Measurements from ENCODE around the gene RABGGTA.

The RABGGTA gene

GRCh38 chr14:24278424-24278823 lies 7.0 kb upstream of the RABGGTA start:
- DNase-seq = no peak

GRCh38 chr14:24277606-24278321 lies 6.4 kb upstream of the RABGGTA start:
- no peak for DNase-seq

- DNase-seq = no peak
Observed at GRCh38 chr14:24277071-24277470, 5.7 kb upstream of the RABGGTA start.

GRCh38 chr14:24274101-24274543 lies 2.7 kb upstream of the RABGGTA start:
- no peak for DNase-seq

- no peak for DNase-seq
Observed at GRCh38 chr14:24273422-24273998, 2.1 kb upstream of the RABGGTA start.

GRCh38 chr14:24272467-24272866 lies 1.1 kb upstream of the RABGGTA start:
- no peak for DNase-seq

GRCh38 chr14:24271834-24272263 lies 452 bp upstream of the RABGGTA start:
- DNase-seq = no peak

- DNase-seq = no peak
Observed at GRCh38 chr14:24270537-24271133, 762 bp downstream of the RABGGTA start.

GRCh38 chr14:24269910-24270536 lies 1.4 kb downstream of the RABGGTA start:
- no peak for DNase-seq

GRCh38 chr14:24269368-24269767 lies 2.0 kb downstream of the RABGGTA start:
- no peak for DNase-seq

GRCh38 chr14:24268225-24268624 lies 3.2 kb downstream of the RABGGTA start:
- DNase-seq = no peak

GRCh38 chr14:24267516-24267915 lies 3.9 kb downstream of the RABGGTA start:
- no peak for DNase-seq

GRCh38 chr14:24266344-24267244 lies 4.8 kb downstream of the RABGGTA start:
- no peak for DNase-seq

GRCh38 chr14:24264298-24264697 lies 7.1 kb downstream of the RABGGTA start:
- no peak for DNase-seq

- no peak for DNase-seq
Observed at GRCh38 chr14:24263848-24264247, 7.5 kb downstream of the RABGGTA start.

- no peak for DNase-seq
Observed at GRCh38 chr14:24262821-24263733, 8.3 kb downstream of the RABGGTA start, which contains the start of gene TGM1. TSS of gene TGM1 (minus strand) at chr14:24263177. CDS start at chr14:24262352, 825 bp downstream.

- DNase-seq = no peak
Observed at GRCh38 chr14:24261969-24262327, 9.4 kb downstream of the RABGGTA start.

GRCh38 chr14:24261256-24261968 lies 10.0 kb downstream of the RABGGTA start:
- DNase-seq = no peak

GRCh38 chr14:24260780-24261157 lies 10.6 kb downstream of the RABGGTA start:
- DNase-seq = no peak

GRCh38 chr14:24260026-24260779 lies 11.2 kb downstream of the RABGGTA start:
- no peak for DNase-seq

Data from NCI-H2227 treated with DMSO at 0.1 percent for 48 hours (cell line).